HepG2 (cell line): ENCODE results near the gene TMOD2. TPM values are rescaled to one million over a fixed set of nuclear protein-coding genes. Genes with fewer than 3 reads are reported as not detected.

Source experiments
- ATAC-seq: fragments of 200-7000 bp; cut with Tn5 transposase; 3 replicates; pipeline ENCODE4 v1.9.1; 2020; ENCODE audit warnings: mild to moderate bottlenecking, moderate library complexity
- BruUV-seq: library from RNA; stranded (reverse); fragments of 400-500 nt; replicated peaks from 2 replicates; lab custom pipeline; 2021; lab: Mats Ljungman, UMichigan
- CTCF ChIA-PET: fragments of 300-600 bp; formaldehyde crosslinking; extraction: SDS; loops from one replicate; lab custom pipeline; 2021; ENCODE audit warnings: low total read pairs, inconsistent platforms, low intra/inter-chr PET ratio; lab: Yijun Ruan, JAX
- POLR2A ChIA-PET: fragments of 350-600 bp; sonication (Branson Sonifier 250); formaldehyde crosslinking; loops from one replicate; lab custom pipeline; 2020; ENCODE audit warnings: antibody characterized with exemption, inconsistent platforms; lab: Yijun Ruan, JAX
- DNase-seq: peaks from one replicate; pipeline ENCODE4 v3.0.0-alpha.2; 2015; ENCODE audit warnings: low spot score
- FAIRE-seq: peaks from 3 replicates; lab custom pipeline; 2011; peaks lifted over from hg19 to GRCh38; lab: Jason Lieb, UNC
- H2AFZ ChIP-seq: one replicate; pipeline ENCODE4 v1.6.1; 2011; ENCODE audit warnings: low read length, inconsistent platforms
- H3K27ac ChIP-seq: fragments of 300-600 bp; 3 replicates; pipeline ENCODE4 v1.8.0; 2011; ENCODE audit warnings: mixed run types, mild to moderate bottlenecking, mixed read lengths, low read length, inconsistent platforms; ENCODE audit not compliant: insufficient read depth; ENCODE audit errors: extremely low read length
- H3K27me3 ChIP-seq, 2 experiments: fragments of 200-600 bp in 1 of 2; 2 replicates in 1 of 2; 3 replicates in 1 of 2; pipeline versions ENCODE4 v1.6.0 to v1.8.0; 2011; ENCODE audit warnings: low read length in 2 of 2, mild to moderate bottlenecking in 2 of 2, moderate library complexity in 2 of 2, inconsistent platforms in 1 of 2; ENCODE audit not compliant: insufficient read depth in 2 of 2, control insufficient read depth in 1 of 2
- H3K36me3 ChIP-seq, 2 experiments: fragments of 200-600 bp in 1 of 2; replicated peaks in 1 of 2; 2 replicates in 1 of 2; 3 replicates in 1 of 2; pipeline versions ENCODE4 v1.5.1 to v1.8.0; 2011; ENCODE audit warnings: low read length in 2 of 2, inconsistent platforms in 1 of 2; ENCODE audit not compliant: insufficient read depth in 2 of 2, control insufficient read depth in 1 of 2
- H3K4me1 ChIP-seq: 2 replicates; pipeline ENCODE4 v1.5.1; 2012; ENCODE audit warnings: low read length, inconsistent platforms; ENCODE audit not compliant: insufficient read depth
- H3K4me2 ChIP-seq: 2 replicates; pipeline ENCODE4 v1.6.0; 2011; ENCODE audit warnings: low read depth, low read length, inconsistent platforms
- H3K4me3 ChIP-seq, 3 experiments: fragments of 200-600 bp in 1 of 3; sonication (generic), shearing (Covaris generic) in 1 of 3; replicated peaks in 1 of 3; 2 replicates each; pipeline ENCODE4 v1.5.1; 2011 to 2016; ENCODE audit warnings: low read length in 3 of 3, inconsistent platforms in 2 of 3, low read depth in 2 of 3, mild to moderate bottlenecking in 2 of 3, control low read depth in 1 of 3, mixed read lengths in 1 of 3; ENCODE audit not compliant: insufficient read depth in 1 of 3
- H3K79me2 ChIP-seq: one replicate; pipeline ENCODE4 v1.6.1; 2011; ENCODE audit warnings: low read length, inconsistent platforms; ENCODE audit not compliant: insufficient read depth
- H3K9ac ChIP-seq: 2 replicates; pipeline ENCODE4 v1.6.0; 2011; ENCODE audit warnings: mild to moderate bottlenecking, low read depth, low read length, inconsistent platforms; ENCODE audit not compliant: insufficient read depth
- H3K9me3 ChIP-seq: 2 replicates; pipeline ENCODE4 v1.5.1; 2012; ENCODE audit warnings: mild to moderate bottlenecking, low read length
- H4K20me1 ChIP-seq: 2 replicates; pipeline ENCODE4 v1.6.0; 2011; ENCODE audit warnings: inconsistent platforms, mild to moderate bottlenecking, low read length, moderate library complexity; ENCODE audit not compliant: insufficient read depth
- DMAP1 ChIP-seq: IDR thresholded peaks from 2 replicates; pipeline ENCODE4 v1.6.1; 2016
- HMG20B ChIP-seq: conservative IDR thresholded peaks from 2 replicates; pipeline ENCODE4 v1.6.1; 2016; ENCODE audit warnings: missing genetic modification reagents, missing compliant biosample characterization
- KDM4B ChIP-seq: sonication (generic); formaldehyde crosslinking; IDR thresholded peaks from 2 replicates; pipeline ENCODE4 v1.4.0; 2020; ENCODE audit warnings: missing genetic modification reagents
- NR2C2 ChIP-seq: sonication (generic); formaldehyde crosslinking; IDR thresholded peaks from 2 replicates; pipeline ENCODE4 v1.4.0; 2020; ENCODE audit warnings: missing genetic modification reagents, mild to moderate bottlenecking, moderate library complexity, borderline replicate concordance
- SIN3A ChIP-seq: IDR thresholded peaks from 2 replicates; pipeline ENCODE4 v1.6.1; 2011; ENCODE audit warnings: low read depth, mild to moderate bottlenecking, control low read depth, low read length, borderline replicate concordance
- SMC3 ChIP-seq: IDR thresholded peaks from 2 replicates; pipeline ENCODE4 v1.6.1; 2011; ENCODE audit warnings: low read length, improper control_type of control experiment
- ZNF124 ChIP-seq: sonication (generic); formaldehyde crosslinking; IDR thresholded peaks from 2 replicates; pipeline ENCODE4 v1.4.0; 2020; ENCODE audit warnings: missing genetic modification reagents
- ZNF557 ChIP-seq: sonication (generic); formaldehyde crosslinking; IDR thresholded peaks from 2 replicates; pipeline ENCODE4 v1.4.0; 2020; ENCODE audit warnings: missing genetic modification reagents
- ZNF878 ChIP-seq: sonication (generic); formaldehyde crosslinking; IDR thresholded peaks from 2 replicates; pipeline ENCODE4 v1.8.1; 2023; ENCODE audit warnings: mild to moderate bottlenecking, missing genetic modification reagents, moderate library complexity
- WGBS: methylation state at CpG from one replicate; pipeline ENCODE4 v1.1.6; 2017; ENCODE audit warnings: low lambda C conversion rate; 5-methylcytosine and 5-hydroxymethylcytosine counted together
- in situ Hi-C: cut with HindIII; loops from 2 replicates; pipeline ENCODE4 v1.10.0; 2017; ENCODE audit warnings: low pct_unique_long_range_greater_than_20kb; ENCODE audit not compliant: extremely low pct_ligation_motif_present
- intact Hi-C: fragments of 100-400 bp; cut with micrococcal nuclease; formaldehyde crosslinking; loops from one replicate; pipeline ENCODE4 v1.10.0; 2022; ENCODE audit not compliant: unreplicated experiment
- polyA plus RNA-seq, 8 experiments: library from polyadenylated mRNA; depleted of rRNA in 3 of 8; stranded (reverse) in 7 of 8; unstranded in 1 of 8; fragments of >200 nt; fragmentation: Illumina TruSeq in 4 of 8; extraction: Trizol in 4 of 8; gene quantifications; 2 replicates each; pipeline versions ENCODE4 v1.2.1 to v1.2.3, GENCODE V29; 2011 to 2016; ENCODE audit warnings: low read depth in 4 of 8, missing spikeins in 1 of 8, mixed read lengths in 1 of 8; ENCODE audit not compliant: insufficient read depth in 1 of 8
- total RNA-seq, 5 experiments: library from RNA; depleted of rRNA; stranded (reverse); fragments of >200 nt; fragmentation: Illumina TruSeq; extraction: Trizol; gene quantifications; 2 replicates each; pipeline ENCODE4 v1.2.3, GENCODE V29; 2016; ENCODE audit warnings: low read depth in 1 of 5
- TF ChIP-seq, protein P1 (sequence below): sonication (generic); formaldehyde crosslinking; IDR thresholded peaks from 2 replicates; pipeline ENCODE4 v1.4.0; 2020; ENCODE audit warnings: missing genetic modification reagents
- TF ChIP-seq, protein P2 (sequence below): sonication (generic); formaldehyde crosslinking; IDR thresholded peaks from 2 replicates; pipeline ENCODE4 v1.5.1; 2020; ENCODE audit warnings: missing genetic modification reagents, mild to moderate bottlenecking, borderline replicate concordance
- TF ChIP-seq, protein P3 (sequence below), 2 experiments: fragments of 450-650 bp in 1 of 2; sonication (generic) in 1 of 2; formaldehyde crosslinking; IDR thresholded peaks; 2 replicates each; pipeline versions ENCODE4 v1.5.0 to v1.8.0; 2020 to 2022; ENCODE audit warnings: mild to moderate bottlenecking in 1 of 2, missing genetic modification reagents in 1 of 2
- TF ChIP-seq, protein P4 (sequence below): sonication (generic); IDR thresholded peaks from 2 replicates; pipeline ENCODE4 v1.6.1; 2016; ENCODE audit warnings: low read depth, borderline replicate concordance

The TMOD2 gene
- total and polyA plus RNA-seq, 2 of the 13 experiments (the other 11 are each of a cell fraction or from before 2014, with no cell fraction given): 0.01 to 0.02 TPM

DNA sequence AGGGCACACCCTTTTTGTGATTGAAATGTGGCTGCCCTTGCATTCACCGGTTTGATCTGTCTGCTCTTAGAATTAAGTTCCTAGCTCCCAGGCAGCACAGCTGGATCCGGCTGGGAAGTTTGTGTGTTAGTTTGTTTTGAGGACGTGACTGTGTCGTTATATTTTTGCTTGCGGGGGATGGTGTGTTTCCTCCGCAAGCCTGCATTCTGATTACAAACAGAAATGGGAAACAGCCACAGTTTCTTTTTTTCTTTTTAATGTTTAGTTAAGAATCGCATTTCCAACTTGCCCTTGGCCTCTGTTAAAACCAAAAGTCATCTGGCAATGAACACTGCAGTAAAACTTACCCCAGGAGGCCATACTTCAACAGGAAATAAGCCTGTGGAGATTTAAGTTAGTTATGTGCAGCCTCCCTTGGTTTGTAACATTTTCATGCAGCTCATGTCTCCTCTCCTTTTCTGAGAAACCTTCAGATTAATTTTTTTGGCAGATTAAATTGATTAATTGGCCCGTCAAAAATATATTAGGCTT is 78.9 kb downstream of the TMOD2 start:
- DNase-seq: no peak

More for the DNA sequence above, 78.9 kb downstream of the TMOD2 start:
- in situ Hi-C loops: no loop called here
- FAIRE-seq (peak; percentile 42), ATAC-seq (peak; percentile 46)
- ChIA-PET POLR2A (interaction anchor here (1.1 to 1.4 kb wide), 2 partner anchors 8 to 13 kb away, joined by 3 to 5 read pairs; no protein-coding TSS in a partner anchor), CTCF (no interaction called here)
- peaks cover 55% of the 10 kb centered on the region for H3K4me1 ChIP-seq
- H3K4me3 ChIP-seq: peak overlapping the region; percentile 83 to 92 (median 84)
- H3K27ac ChIP-seq: peak overlapping the region; percentile 73
- TF ChIP-seq, protein P1, sequence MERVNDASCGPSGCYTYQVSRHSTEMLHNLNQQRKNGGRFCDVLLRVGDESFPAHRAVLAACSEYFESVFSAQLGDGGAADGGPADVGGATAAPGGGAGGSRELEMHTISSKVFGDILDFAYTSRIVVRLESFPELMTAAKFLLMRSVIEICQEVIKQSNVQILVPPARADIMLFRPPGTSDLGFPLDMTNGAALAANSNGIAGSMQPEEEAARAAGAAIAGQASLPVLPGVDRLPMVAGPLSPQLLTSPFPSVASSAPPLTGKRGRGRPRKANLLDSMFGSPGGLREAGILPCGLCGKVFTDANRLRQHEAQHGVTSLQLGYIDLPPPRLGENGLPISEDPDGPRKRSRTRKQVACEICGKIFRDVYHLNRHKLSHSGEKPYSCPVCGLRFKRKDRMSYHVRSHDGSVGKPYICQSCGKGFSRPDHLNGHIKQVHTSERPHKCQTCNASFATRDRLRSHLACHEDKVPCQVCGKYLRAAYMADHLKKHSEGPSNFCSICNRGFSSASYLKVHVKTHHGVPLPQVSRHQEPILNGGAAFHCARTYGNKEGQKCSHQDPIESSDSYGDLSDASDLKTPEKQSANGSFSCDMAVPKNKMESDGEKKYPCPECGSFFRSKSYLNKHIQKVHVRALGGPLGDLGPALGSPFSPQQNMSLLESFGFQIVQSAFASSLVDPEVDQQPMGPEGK (CRISPR knock-in tag): peak; percentile 11; the same call in 1 of the 2 replicates
- TF ChIP-seq, protein P2, sequence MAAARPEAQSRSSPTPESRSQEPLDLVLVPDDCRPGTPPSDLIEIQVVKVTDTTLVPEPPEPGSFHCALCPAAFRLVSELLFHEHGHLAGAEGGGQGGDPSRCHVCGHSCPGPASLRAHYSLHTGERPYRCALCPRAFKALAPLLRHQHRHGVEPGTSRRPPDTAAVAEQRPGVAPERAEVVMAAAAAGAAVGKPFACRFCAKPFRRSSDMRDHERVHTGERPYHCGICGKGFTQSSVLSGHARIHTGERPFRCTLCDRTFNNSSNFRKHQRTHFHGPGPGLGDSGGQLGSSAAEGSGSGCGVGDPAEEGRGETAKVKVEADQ (CRISPR knock-in tag): 0 out of 2 replicates have a peak, but pooled peaks have one; percentile 14
- TF ChIP-seq, protein P3, sequence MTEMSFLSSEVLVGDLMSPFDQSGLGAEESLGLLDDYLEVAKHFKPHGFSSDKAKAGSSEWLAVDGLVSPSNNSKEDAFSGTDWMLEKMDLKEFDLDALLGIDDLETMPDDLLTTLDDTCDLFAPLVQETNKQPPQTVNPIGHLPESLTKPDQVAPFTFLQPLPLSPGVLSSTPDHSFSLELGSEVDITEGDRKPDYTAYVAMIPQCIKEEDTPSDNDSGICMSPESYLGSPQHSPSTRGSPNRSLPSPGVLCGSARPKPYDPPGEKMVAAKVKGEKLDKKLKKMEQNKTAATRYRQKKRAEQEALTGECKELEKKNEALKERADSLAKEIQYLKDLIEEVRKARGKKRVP (CRISPR knock-in tag; IDR thresholded peaks at IDR 0.05): 0 out of 4 replicates have a peak, but pooled peaks of 1 of the 2 experiments have one; percentile 2
- TF ChIP-seq DMAP1 (CRISPR knock-in tag) (peak; percentile 6; the same call in 1 of the 2 replicates), SIN3A (peak; percentile 24; the same call in 1 of the 2 replicates), HMG20B (0 out of 2 replicates have a peak, but pooled peaks have one; percentile 40), ZNF124 (CRISPR knock-in tag) (peak; percentile 9; the same call in 1 of the 2 replicates), NR2C2 (CRISPR knock-in tag) (no peak), SMC3 (no peak), KDM4B (CRISPR knock-in tag) (no peak), ZNF557 (0 out of 2 replicates have a peak, but pooled peaks have one; percentile 4), ZNF878 (CRISPR knock-in tag) (0 out of 2 replicates have a peak, but pooled peaks have one; percentile 8)
- TF ChIP-seq, protein P4, sequence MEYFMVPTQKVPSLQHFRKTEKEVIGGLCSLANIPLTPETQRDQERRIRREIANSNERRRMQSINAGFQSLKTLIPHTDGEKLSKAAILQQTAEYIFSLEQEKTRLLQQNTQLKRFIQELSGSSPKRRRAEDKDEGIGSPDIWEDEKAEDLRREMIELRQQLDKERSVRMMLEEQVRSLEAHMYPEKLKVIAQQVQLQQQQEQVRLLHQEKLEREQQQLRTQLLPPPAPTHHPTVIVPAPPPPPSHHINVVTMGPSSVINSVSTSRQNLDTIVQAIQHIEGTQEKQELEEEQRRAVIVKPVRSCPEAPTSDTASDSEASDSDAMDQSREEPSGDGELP: peak; percentile 30; the same call in 1 of the 2 replicates
- no peak overlapping the region for H2AFZ ChIP-seq
- no TSS peak for BruUV-seq
- peaks cover 52% of the 10 kb centered on the region for H3K79me2 ChIP-seq
- H3K4me2 ChIP-seq: peak overlapping the region; percentile 76
- no peaks in the 10 kb centered on the region for H3K27me3 ChIP-seq
- H4K20me1 ChIP-seq: peaks cover 12% of the 10 kb centered on the region
- no peaks in the 10 kb centered on the region for H3K9me3 ChIP-seq
- peaks cover 0 to under 1% of the 10 kb centered on the region in 2 experiments; a peak in 2 of 5 replicates for H3K36me3 ChIP-seq
- WGBS: 3% methylated on average over 7 of the region's 8 CpGs
- peak overlapping the region; percentile 79 for H3K9ac ChIP-seq
- intact Hi-C loops: loop anchor here (5.0 kb wide), 2 partner anchors 37 to 77 kb away; no protein-coding TSS in a partner anchor
